ENCODE results near the gene FAM72A.
"Not testable (repeated sequence)": the region's sequence is repeated elsewhere in the genome, so short reads cannot be mapped to it uniquely, and the experiment has no call there.

The FAM72A gene

DNA sequence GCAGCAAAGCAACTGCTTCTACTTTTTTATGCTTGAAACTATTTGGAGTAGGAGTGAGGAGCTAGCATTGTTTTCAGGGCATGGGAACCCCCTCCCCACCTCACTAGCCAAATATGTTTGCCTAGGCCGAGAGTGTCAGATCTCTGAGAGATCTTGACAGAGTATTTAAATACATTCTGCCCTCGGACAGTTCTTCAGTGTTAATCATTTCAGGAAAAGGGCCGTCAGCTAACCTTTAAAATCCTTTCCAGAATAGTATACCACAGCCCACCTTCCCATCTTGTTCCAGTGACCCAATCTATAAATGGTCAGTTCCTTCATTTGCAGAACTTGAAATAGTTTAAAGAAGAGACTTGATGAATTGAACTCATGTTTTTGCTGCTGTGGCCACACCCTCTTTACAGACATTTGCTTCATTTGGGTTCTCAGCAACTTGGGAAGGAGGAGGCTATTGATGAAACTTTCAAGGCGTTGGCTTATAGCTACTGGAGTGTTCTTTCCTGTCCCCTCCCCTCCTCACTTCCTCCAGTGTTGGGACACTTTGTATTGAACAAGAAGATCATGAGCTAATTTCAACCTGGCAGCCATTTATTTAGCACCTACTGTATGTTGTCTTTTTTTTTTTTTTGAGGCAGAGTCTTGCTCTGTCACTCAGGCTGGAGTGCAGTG, 17.8 kb upstream of the FAM72A start:
- CTCF ChIA-PET; DNase-seq (ENCODE audit: low read depth, low spot score); H3K4me3 ChIP-seq (ENCODE audit: low read depth, low read length); POLR2A ChIA-PET: not testable (repeated sequence)

DNA sequence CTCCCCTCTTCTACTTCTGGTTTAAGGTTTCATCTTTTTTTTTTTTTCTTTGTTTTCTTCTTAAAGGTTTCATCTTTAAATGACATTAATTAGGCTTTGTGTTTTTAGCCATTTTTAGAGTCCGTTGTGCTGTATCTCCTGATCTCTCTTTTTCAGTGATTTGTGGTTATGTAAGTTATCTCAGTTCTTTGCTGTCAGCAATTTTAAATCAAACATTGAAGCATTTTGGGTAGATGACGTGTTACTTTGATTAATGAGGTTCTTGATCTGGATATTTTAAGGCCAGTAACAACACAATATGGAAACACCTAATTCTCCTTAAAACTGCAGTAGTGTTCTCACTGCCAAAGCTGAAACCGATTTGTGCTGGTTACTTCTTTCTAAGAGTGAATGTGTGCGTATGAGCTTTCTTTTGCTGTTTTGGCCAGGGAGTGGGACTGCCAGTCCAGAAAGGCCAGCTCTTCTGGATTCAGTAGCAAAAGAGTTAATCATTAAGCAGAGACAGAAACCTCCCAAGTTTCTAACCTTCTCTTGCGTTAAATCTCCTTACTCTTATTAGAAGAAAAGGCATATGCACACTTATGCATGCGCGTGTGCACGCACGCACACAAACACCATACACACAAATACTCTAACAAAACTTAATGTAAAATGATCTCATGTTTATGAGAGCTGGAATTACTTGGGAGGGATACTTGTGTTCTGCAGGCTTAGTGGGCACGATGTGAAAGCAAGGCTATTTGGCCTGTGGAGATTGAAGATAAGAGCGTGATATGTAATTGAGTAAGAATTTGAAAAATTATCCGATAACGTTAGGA, 17.1 kb upstream of the FAM72A start:
- DNase-seq (ENCODE audit: low read depth, low spot score); CTCF ChIA-PET; POLR2A ChIA-PET; H3K4me3 ChIP-seq (ENCODE audit: low read depth, low read length): not testable (repeated sequence)

DNA sequence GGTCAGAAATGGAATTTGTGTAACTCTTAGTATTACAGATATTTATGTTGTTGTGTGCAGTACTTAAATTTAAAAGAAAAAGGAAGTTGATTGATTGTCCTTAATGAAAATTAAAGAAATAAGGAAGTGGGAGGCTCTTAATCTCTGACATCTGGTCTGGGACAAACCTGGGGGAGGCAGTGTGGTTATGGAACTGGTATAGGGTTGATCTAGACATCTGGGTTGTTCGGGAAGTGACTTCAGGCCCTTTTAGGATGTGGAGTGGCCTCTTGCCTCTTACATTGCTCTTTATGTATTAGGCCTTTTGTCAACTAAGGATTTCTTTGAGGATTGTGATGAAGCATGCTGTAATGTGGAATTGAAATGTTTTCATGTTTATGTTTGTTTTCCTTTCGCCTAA, 16.1 kb upstream of the FAM72A start:
- H3K4me3 ChIP-seq (ENCODE audit: low read depth, low read length); DNase-seq (ENCODE audit: low read depth, low spot score); POLR2A ChIA-PET; CTCF ChIA-PET: not testable (repeated sequence)

DNA sequence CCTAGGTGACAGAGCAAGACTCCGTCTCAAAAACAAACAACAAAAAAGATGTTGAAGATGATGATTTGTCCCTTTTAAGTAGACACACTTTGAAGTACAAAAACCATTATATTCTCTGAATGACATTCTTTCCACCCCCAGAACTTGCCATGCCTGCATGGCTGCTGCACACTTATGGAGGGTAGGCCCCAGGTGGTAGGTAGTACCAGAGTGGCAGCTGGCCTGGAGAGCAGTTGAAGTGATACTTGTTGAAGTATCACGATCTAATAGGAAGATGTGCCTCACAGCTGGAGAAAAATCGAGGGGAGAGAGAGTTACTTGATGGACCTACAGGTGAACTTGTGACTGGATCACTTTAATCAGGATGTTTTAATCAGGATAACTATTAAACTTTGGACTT, 15.6 kb upstream of the FAM72A start:
- CTCF ChIA-PET; H3K4me3 ChIP-seq (ENCODE audit: low read depth, low read length); DNase-seq (ENCODE audit: low read depth, low spot score); POLR2A ChIA-PET: not testable (repeated sequence)

GRCh38 chr1:206215600-206216392, 13.2 kb upstream of the FAM72A start:
- POLR2A ChIA-PET; DNase-seq (ENCODE audit: low read depth, low spot score); H3K4me3 ChIP-seq (ENCODE audit: low read depth, low read length); CTCF ChIA-PET: not testable (repeated sequence)

DNA sequence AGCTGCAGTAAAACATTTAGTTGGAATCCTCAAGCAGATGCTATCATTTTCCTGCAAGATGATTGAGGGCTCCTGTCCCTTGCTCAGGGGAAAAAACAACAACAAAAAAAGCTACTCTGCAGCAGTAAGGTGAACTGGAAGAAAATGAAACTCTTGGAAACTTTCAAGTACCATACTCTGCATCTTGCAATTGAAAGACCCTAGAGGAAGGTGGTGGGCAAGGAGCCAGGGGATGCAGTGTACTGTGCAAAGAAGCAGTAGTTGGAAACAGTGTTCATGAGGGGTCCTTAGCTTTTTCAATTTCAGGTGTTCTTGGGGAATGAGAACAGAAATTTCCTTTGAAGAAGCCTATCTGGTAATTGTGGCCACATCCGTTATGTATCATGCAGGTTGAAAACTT, 8.2 kb upstream of the FAM72A start:
- CTCF ChIA-PET; DNase-seq (ENCODE audit: low read depth, low spot score): not testable (repeated sequence)

DNA sequence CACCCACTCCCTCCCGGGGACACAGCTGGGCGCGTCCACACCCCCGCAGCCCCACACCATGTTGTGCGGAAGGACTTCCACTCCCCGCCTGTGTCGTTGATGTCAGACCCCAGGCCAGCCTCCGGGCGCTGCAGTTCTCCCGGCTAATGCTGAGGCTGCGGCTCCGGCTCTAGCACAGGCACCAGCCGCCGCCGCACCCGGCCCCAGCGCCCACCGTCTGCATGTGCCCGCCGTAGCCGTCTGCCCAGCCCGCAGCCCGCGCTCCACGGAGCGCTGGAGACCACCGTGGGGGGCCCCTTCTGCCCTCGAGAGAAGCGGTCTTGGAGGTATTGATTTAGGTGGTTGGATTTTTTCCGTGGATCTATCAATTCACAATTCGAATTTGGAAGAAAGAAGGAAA, 2.9 kb upstream of the FAM72A start:
- DNase-seq (ENCODE audit: low read depth, low spot score); CTCF ChIA-PET; POLR2A ChIA-PET: not testable (repeated sequence)
- H3K4me3 ChIP-seq (ENCODE audit: low read depth, low read length) = peak overlapping the region; percentile 32

More for the DNA sequence above, 8.2 kb upstream of the FAM72A start:
- H3K4me3 ChIP-seq (ENCODE audit: low read depth, low read length); POLR2A ChIA-PET: not testable (repeated sequence)

DNA sequence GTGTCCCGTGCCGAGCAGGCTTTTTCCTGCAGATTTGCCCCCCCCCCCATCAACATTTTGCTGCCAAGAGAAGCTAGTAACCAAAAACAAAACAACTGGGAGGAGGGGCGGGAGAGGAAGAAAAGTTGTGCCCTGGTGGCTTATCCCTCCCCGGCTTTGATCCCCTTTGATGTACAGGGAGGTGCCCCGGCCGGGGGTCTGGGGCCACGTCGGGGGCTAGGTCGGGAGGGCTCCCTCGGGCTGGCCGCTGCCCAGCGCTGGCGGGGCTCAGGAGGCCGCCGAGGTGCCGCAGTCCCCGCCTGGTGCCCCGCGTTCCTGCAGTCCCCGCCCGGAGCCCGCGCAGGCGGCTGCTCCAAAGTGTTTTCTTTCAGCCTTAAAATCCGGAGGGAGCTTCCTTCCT, 2.2 kb upstream of the FAM72A start:
- peak overlapping the region; percentile 45 for H3K4me3 ChIP-seq (ENCODE audit: low read depth, low read length)
- DNase-seq (ENCODE audit: low read depth, low spot score); CTCF ChIA-PET; POLR2A ChIA-PET: not testable (repeated sequence)

- CTCF ChIA-PET; DNase-seq (ENCODE audit: low read depth, low spot score); POLR2A ChIA-PET: not testable (repeated sequence)
- peak overlapping the region; percentile 54 for H3K4me3 ChIP-seq (ENCODE audit: low read depth, low read length)
These were observed 1.5 kb upstream of the FAM72A start for GRCh38 chr1:206204159-206204511.

GRCh38 chr1:206203364-206204158, 922 bp upstream of the FAM72A start, which contains the start of gene SRGAP2:
Gene SRGAP2, plus strand, starts transcription at chr1:206203541. Its CDS starts 2,430 bp downstream, at chr1:206205971.
- DNase-seq (ENCODE audit: low read depth, low spot score); CTCF ChIA-PET; POLR2A ChIA-PET: not testable (repeated sequence)
- H3K4me3 ChIP-seq (ENCODE audit: low read depth, low read length) = peak within 1 kb of the TSS; percentile 57

DNA sequence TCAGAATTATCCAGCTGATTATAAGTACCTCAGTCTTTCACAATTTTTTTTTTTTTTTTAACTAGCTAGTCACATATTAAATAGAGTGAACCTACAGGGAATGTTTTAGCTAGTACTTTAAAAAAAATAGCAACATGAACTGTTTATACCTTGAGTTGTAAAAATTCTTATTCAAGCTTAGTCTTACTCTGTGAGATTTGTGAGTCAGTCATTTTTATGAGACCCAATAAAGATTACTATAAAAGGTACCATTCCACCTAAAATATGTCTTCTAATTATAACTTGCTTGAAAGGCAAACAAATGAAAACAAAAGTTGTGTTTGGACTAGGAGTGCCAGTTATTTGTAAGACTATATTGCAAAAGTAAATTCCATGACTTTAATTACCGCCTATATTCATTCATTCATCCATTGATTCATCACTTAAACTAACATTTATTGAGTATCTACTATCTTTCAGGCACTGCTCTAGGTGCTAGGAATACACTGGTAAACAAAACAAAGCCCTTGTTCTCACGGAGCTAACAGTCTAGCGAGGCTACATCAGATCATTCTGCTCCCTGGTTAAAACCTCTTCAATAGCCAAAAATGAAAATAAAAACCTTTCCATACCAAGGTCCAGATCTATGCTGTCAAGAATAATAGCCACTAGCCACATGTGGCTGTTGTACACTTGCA, 5.8 kb downstream of the FAM72A start:
- POLR2A ChIA-PET; CTCF ChIA-PET; H3K4me3 ChIP-seq (ENCODE audit: low read depth, low read length); DNase-seq (ENCODE audit: low read depth, low spot score): not testable (repeated sequence)

DNA sequence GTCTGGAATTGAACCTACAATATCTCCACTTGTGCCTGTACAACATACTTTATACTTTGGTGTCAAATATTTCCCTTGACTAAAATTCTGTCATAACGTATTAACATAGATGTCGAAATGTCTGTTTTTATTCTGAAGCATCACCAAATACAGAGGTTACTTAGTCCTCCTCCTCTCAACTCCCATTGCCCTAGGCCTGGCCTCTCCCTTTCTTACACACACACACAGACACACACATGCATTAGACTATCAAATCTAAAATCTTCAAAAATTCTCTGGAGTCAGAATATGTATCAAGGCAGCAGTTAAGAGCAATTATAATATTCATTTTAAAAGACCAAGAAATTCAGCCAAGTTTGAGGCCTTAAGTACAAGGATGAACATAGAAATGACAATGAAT, 7.5 kb downstream of the FAM72A start:
- CTCF ChIA-PET; POLR2A ChIA-PET; DNase-seq (ENCODE audit: low read depth, low spot score); H3K4me3 ChIP-seq (ENCODE audit: low read depth, low read length): not testable (repeated sequence)

- DNase-seq (ENCODE audit: low read depth, low spot score); CTCF ChIA-PET; H3K4me3 ChIP-seq (ENCODE audit: low read depth, low read length); POLR2A ChIA-PET: not testable (repeated sequence)
These were observed 15.8 kb downstream of the FAM72A start for GRCh38 chr1:206186826-206187225.

DNA sequence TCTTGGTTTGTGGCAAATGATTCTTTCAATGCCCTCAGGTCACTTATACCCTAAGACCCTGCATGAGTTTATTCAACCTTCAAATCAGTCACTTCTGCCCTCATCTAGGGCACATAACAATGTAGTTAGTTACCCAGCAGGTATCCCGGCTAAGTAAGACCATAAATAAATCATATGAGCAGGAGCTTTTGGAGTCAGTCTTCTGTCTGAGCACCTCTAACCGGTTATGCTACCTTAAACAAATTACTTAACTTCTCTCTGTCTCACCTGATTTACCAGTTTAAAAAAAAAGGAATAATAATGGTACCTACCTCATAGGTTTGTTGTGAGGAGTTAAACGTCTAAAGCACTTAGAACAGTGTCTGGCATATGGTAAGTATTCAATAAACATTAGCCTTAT, 16.9 kb downstream of the FAM72A start:
- CTCF ChIA-PET; H3K4me3 ChIP-seq (ENCODE audit: low read depth, low read length); DNase-seq (ENCODE audit: low read depth, low spot score); POLR2A ChIA-PET: not testable (repeated sequence)

- CTCF ChIA-PET; POLR2A ChIA-PET; H3K4me3 ChIP-seq (ENCODE audit: low read depth, low read length); DNase-seq (ENCODE audit: low read depth, low spot score): not testable (repeated sequence)
These were observed 18.9 kb downstream of the FAM72A start for GRCh38 chr1:206183788-206184187.

Data from AG04449 (cell line).